ENCODE measurements around the gene MAGOH.

Gene MAGOH

GRCh38 chr1:53218201-53218600 is 20.1 kb downstream of the MAGOH start:
- H3K27me3 ChIP-seq (ENCODE audit: low read depth, low read length), result no peaks in the 10 kb centered on the region
- peaks cover 7% of the 10 kb centered on the region for H3K79me2 ChIP-seq (ENCODE audit: low read length)
- H3K4me2 ChIP-seq (ENCODE audit: low read length), result no peak overlapping the region
- no peak overlapping the region for H2AFZ ChIP-seq (ENCODE audit: low read depth, low read length)
- no peak overlapping the region for H3K27ac ChIP-seq (ENCODE audit: low read length)
- H3K4me1 ChIP-seq (ENCODE audit: low read length), result peaks cover 10% of the 10 kb centered on the region
- H3K4me3 ChIP-seq (ENCODE audit: low read length), result no peak overlapping the region
- no peak overlapping the region for H3K9ac ChIP-seq (ENCODE audit: low read length)
- no peaks in the 10 kb centered on the region for H3K9me3 ChIP-seq (ENCODE audit: insufficient read depth, low read length)
- TF ChIP-seq CTCF (IDR thresholded peaks at IDR 0.05; ENCODE audit: low read depth, low read length) (no peak), EZH2phosphoT487 (IDR thresholded peaks at IDR 0.05; ENCODE audit: low read depth) (no peak)
- peaks cover 2% of the 10 kb centered on the region for H3K36me3 ChIP-seq (replicated peaks; ENCODE audit: low read depth, low read length)
- H4K20me1 ChIP-seq (ENCODE audit: insufficient read depth, low read length), result no peaks in the 10 kb centered on the region

- H4K20me1 ChIP-seq (ENCODE audit: insufficient read depth, low read length), result no peaks in the 10 kb centered on the region
- no peaks in the 10 kb centered on the region for H3K9me3 ChIP-seq (ENCODE audit: insufficient read depth, low read length)
- peaks cover 8% of the 10 kb centered on the region for H3K36me3 ChIP-seq (replicated peaks; ENCODE audit: low read depth, low read length)
- H3K4me2 ChIP-seq (ENCODE audit: low read length), result no peak overlapping the region
- H3K79me2 ChIP-seq (ENCODE audit: low read length), result peaks cover 3% of the 10 kb centered on the region
- H3K27ac ChIP-seq (ENCODE audit: low read length), result no peak overlapping the region
- no peak overlapping the region for H2AFZ ChIP-seq (ENCODE audit: low read depth, low read length)
- no peak overlapping the region for H3K9ac ChIP-seq (ENCODE audit: low read length)
- H3K4me3 ChIP-seq (ENCODE audit: low read length), result no peak overlapping the region
- no peak for TF ChIP-seq CTCF (IDR thresholded peaks at IDR 0.05; ENCODE audit: low read depth, low read length)
- TF ChIP-seq EZH2phosphoT487 (IDR thresholded peaks at IDR 0.05; ENCODE audit: low read depth), result no peak
- peaks cover 3% of the 10 kb centered on the region for H3K4me1 ChIP-seq (ENCODE audit: low read length)
- no peaks in the 10 kb centered on the region for H3K27me3 ChIP-seq (ENCODE audit: low read depth, low read length)
These were observed 23.9 kb downstream of the MAGOH start for GRCh38 chr1:53214376-53214940.

GRCh38 chr1:53210954-53211353 is 27.4 kb downstream of the MAGOH start:
- H3K4me1 ChIP-seq (ENCODE audit: low read length), result no peaks in the 10 kb centered on the region
- no peak overlapping the region for H2AFZ ChIP-seq (ENCODE audit: low read depth, low read length)
- no peaks in the 10 kb centered on the region for H3K27me3 ChIP-seq (ENCODE audit: low read depth, low read length)
- H3K79me2 ChIP-seq (ENCODE audit: low read length), result no peaks in the 10 kb centered on the region
- no peak for TF ChIP-seq CTCF (IDR thresholded peaks at IDR 0.05; ENCODE audit: low read depth, low read length)
- no peak for TF ChIP-seq EZH2phosphoT487 (IDR thresholded peaks at IDR 0.05; ENCODE audit: low read depth)
- H3K9ac ChIP-seq (ENCODE audit: low read length), result no peak overlapping the region
- no peaks in the 10 kb centered on the region for H4K20me1 ChIP-seq (ENCODE audit: insufficient read depth, low read length)
- peaks cover 32% of the 10 kb centered on the region for H3K36me3 ChIP-seq (replicated peaks; ENCODE audit: low read depth, low read length)
- 0 out of 2 replicates have a peak, but pooled peaks cover 3% of the 10 kb centered on the region for H3K9me3 ChIP-seq (ENCODE audit: insufficient read depth, low read length)
- H3K4me2 ChIP-seq (ENCODE audit: low read length), result no peak overlapping the region
- no peak overlapping the region for H3K27ac ChIP-seq (ENCODE audit: low read length)
- H3K4me3 ChIP-seq (ENCODE audit: low read length), result no peak overlapping the region

- Histone ChIP-seq H3K9ac (ENCODE audit: low read length) (no peak overlapping the region), H3K36me3 (replicated peaks; ENCODE audit: low read depth, low read length) (peaks cover 35% of the 10 kb centered on the region)
- TF ChIP-seq CTCF (IDR thresholded peaks at IDR 0.05; ENCODE audit: low read depth, low read length) (no peak), EZH2phosphoT487 (IDR thresholded peaks at IDR 0.05; ENCODE audit: low read depth) (no peak)
These were observed 28.0 kb downstream of the MAGOH start for GRCh38 chr1:53210352-53210751.

More at GRCh38 chr1:53210352-53210751, 28.0 kb downstream of the MAGOH start:
- Histone ChIP-seq H3K4me3 (ENCODE audit: low read length) (no peak overlapping the region), H3K4me1 (ENCODE audit: low read length) (no peaks in the 10 kb centered on the region), H3K4me2 (ENCODE audit: low read length) (no peak overlapping the region), H2AFZ (ENCODE audit: low read depth, low read length) (no peak overlapping the region), H4K20me1 (ENCODE audit: insufficient read depth, low read length) (no peaks in the 10 kb centered on the region), H3K27ac (ENCODE audit: low read length) (no peak overlapping the region), H3K79me2 (ENCODE audit: low read length) (no peaks in the 10 kb centered on the region), H3K27me3 (ENCODE audit: low read depth, low read length) (no peaks in the 10 kb centered on the region), H3K9me3 (ENCODE audit: insufficient read depth, low read length) (0 out of 2 replicates have a peak, but pooled peaks cover 3% of the 10 kb centered on the region)
